Neural crest cell (in vitro differentiated cells): ENCODE results near the gene ACTL8. TPM values are rescaled to one million over a fixed set of nuclear protein-coding genes. Genes with fewer than 3 reads are reported as not detected.

ENCODE experiments used
- DNase-seq: peaks from one replicate; pipeline ENCODE4 v3.0.0; 2021; ENCODE audit warnings: low read depth, mixed read lengths, low spot score
- H3K27ac Mint-ChIP-seq: one replicate; pipeline ENCODE4 v1.8.0; 2021; ENCODE audit warnings: mild to moderate bottlenecking, mixed read lengths; ENCODE audit not compliant: unreplicated experiment
- H3K27me3 Mint-ChIP-seq: 2 replicates; pipeline ENCODE4 v1.8.0; 2021; ENCODE audit warnings: low read depth, mild to moderate bottlenecking, mixed read lengths
- H3K36me3 Mint-ChIP-seq: 2 replicates; pipeline ENCODE4 v1.8.0; 2021; ENCODE audit warnings: low read depth, mild to moderate bottlenecking, mixed read lengths
- H3K4me1 Mint-ChIP-seq: 2 replicates; pipeline ENCODE4 v1.8.0; 2021; ENCODE audit warnings: mixed read lengths
- H3K4me3 Mint-ChIP-seq: one replicate; pipeline ENCODE4 v1.8.0; 2021; ENCODE audit warnings: mild to moderate bottlenecking, mixed read lengths
- H3K9me3 Mint-ChIP-seq: 2 replicates; pipeline ENCODE4 v1.8.0; 2021; ENCODE audit warnings: mixed read lengths
- CTCF ChIP-seq: fragments of 200-600 bp; sonication (generic); conservative IDR thresholded peaks from 2 replicates; pipeline ENCODE4 v1.5.0; 2021; ENCODE audit warnings: antibody characterized with exemption, mild to moderate bottlenecking
- total RNA-seq: library from RNA; stranded (reverse); gene quantifications from 2 replicates; pipeline ENCODE4 v1.2.1, GENCODE V29; 2021

Gene ACTL8
- total RNA-seq, 1 donor from 2014 or later = not detected

GRCh38 chr1:17723684-17724083 lies 31.4 kb upstream of the ACTL8 start:
- no peaks in the 10 kb centered on the region for H3K36me3 Mint-ChIP-seq
- DNase-seq = no peak
- H3K27ac Mint-ChIP-seq = no peak overlapping the region
- H3K4me3 Mint-ChIP-seq = no peak overlapping the region
- H3K27me3 Mint-ChIP-seq = peaks cover 4% of the 10 kb centered on the region
- H3K4me1 Mint-ChIP-seq = no peaks in the 10 kb centered on the region
- H3K9me3 Mint-ChIP-seq = no peaks in the 10 kb centered on the region
- no peak for TF ChIP-seq CTCF

DNA sequence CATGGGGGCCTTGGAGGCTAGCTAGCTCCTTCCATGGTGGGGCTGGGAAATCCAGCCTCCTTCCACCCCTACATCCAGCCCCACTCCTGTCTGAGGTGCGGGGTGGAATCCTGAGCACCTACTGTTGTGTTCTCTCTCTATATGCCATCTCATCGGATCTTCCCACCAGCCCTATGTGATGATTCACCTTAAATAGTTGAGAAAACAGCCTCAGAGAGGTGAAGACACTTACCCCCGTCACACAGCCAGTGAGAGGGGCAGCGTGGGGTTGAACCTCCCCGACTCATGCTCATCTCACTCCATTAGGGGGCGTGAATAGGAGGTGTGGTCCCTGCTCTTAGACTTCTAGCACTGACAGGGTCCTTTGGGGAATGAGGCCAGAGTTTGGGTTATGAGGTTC lies 31.0 kb upstream of the ACTL8 start:
- no peak for TF ChIP-seq CTCF
- Mint-ChIP-seq H3K4me3 (no peak overlapping the region), H3K27ac (no peak overlapping the region), H3K9me3 (no peaks in the 10 kb centered on the region), H3K27me3 (peaks cover 4% of the 10 kb centered on the region), H3K4me1 (no peaks in the 10 kb centered on the region), H3K36me3 (no peaks in the 10 kb centered on the region)
- DNase-seq = no peak

DNA sequence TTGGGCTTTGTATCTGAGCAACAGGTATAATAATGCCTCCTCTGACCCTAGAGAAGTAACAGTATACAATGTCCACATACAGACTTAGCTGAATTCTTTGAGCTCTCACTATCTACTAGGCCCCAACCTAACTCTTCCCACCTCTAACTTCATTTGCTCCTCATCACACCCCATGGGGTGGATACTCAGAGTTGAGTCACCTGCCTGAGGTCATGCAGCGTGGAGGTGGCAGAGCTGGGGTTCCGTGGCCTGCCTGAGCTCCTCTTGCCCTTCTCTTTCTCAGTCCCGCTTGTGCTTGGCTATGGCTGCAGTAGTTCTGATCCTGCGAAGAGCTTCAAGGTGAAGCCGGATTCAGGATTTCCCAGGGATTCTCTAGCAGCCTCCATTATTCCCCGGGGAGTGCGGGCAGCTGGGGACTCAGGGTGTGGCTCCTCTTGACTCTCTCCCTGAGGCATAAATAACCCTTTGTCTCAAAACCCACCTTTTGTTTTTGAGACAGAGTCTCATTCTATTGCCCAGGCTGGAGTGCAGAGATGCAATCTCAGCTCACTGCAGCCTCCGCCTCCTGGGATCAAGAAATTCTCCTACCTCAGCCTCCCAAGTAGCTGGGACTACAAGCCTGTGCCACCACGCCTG lies 29.9 kb upstream of the ACTL8 start:
- no peak for DNase-seq
- Mint-ChIP-seq H3K27me3 (peaks cover 4% of the 10 kb centered on the region), H3K4me3 (no peak overlapping the region), H3K36me3 (no peaks in the 10 kb centered on the region), H3K9me3 (no peaks in the 10 kb centered on the region), H3K27ac (no peak overlapping the region), H3K4me1 (no peaks in the 10 kb centered on the region)
- no peak for TF ChIP-seq CTCF

DNA sequence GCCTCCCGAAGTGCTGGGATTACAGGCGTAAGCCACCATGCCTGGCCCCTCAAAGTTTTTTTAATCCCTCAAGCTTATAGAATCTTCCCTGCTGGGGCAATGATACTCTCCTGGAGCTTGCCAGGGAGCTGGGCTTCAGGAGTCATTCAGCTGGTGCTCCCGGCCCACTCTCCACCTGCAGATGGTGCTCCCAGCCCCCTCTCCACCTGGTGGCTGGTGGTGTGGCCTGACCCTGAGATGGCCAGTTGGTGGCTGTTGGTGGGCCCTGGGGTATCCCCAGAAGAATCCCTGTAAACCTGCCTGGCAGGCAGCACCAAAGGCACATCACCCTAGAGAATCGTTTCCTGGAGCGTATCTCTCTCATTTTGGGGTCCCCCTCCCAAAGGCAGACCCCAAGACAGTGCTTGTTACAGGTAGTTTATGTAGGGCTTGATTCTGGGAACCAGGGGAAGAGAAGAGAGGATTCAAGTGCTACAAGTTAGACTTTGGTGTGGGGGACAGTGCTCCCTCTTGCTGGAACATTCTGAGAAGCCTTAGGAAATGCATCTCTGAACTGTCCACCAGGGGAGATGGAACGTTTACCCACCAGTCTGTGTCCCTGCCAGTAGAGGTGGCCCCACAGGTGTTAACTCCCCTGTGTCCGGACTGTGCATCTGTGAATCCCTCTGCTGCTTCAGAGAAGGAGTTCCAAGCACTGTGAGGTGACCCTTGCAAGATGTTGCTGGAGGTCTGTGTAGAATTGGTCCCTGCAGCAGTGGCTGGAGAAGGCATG lies 29.1 kb upstream of the ACTL8 start:
- TF ChIP-seq CTCF = no peak

GRCh38 chr1:17728123-17728712 lies 26.9 kb upstream of the ACTL8 start:
- H3K9me3 Mint-ChIP-seq = no peaks in the 10 kb centered on the region

More for the DNA sequence above, 29.1 kb upstream of the ACTL8 start:
- Mint-ChIP-seq H3K36me3 (no peaks in the 10 kb centered on the region), H3K4me3 (no peak overlapping the region), H3K9me3 (no peaks in the 10 kb centered on the region), H3K27me3 (peaks cover 4% of the 10 kb centered on the region), H3K27ac (no peak overlapping the region), H3K4me1 (no peaks in the 10 kb centered on the region)
- DNase-seq = no peak

More at GRCh38 chr1:17728123-17728712, 26.9 kb upstream of the ACTL8 start:
- TF ChIP-seq CTCF = no peak
- no peak for DNase-seq
- Mint-ChIP-seq H3K4me3 (no peak overlapping the region), H3K27me3 (no peaks in the 10 kb centered on the region), H3K4me1 (no peaks in the 10 kb centered on the region), H3K36me3 (no peaks in the 10 kb centered on the region), H3K27ac (no peak overlapping the region)
